ENCODE measurements around the gene KCNN4.
"Not testable (repeated sequence)": the region's sequence is repeated elsewhere in the genome, so short reads cannot be mapped to it uniquely, and the experiment has no call there.

KCNN4 gene

GRCh38 chr19:43765109-43765876, 15.5 kb downstream of the KCNN4 start:
- TF ChIP-seq CTCF (IDR thresholded peaks at IDR 0.05; ENCODE audit: insufficient read depth, low read depth, low read length, missing control alignments), result no peak
- DNase-seq (ENCODE audit: low read depth), result peak; percentile 98
- H3K4me3 ChIP-seq (ENCODE audit: low read length), result no peak overlapping the region

- H3K4me3 ChIP-seq (ENCODE audit: low read length); DNase-seq (ENCODE audit: low read depth): not testable (repeated sequence)
These were observed 16.1 kb downstream of the KCNN4 start for GRCh38 chr19:43764684-43765083.

GRCh38 chr19:43763473-43763939, 17.3 kb downstream of the KCNN4 start:
- no peak for TF ChIP-seq CTCF (IDR thresholded peaks at IDR 0.05; ENCODE audit: insufficient read depth, low read depth, low read length, missing control alignments)
- DNase-seq (ENCODE audit: low read depth), result peak; percentile 36
- no peak overlapping the region for H3K4me3 ChIP-seq (ENCODE audit: low read length)

- H3K4me3 ChIP-seq (ENCODE audit: low read length), result no peak overlapping the region
- no peak for TF ChIP-seq CTCF (IDR thresholded peaks at IDR 0.05; ENCODE audit: insufficient read depth, low read depth, low read length, missing control alignments)
- DNase-seq (ENCODE audit: low read depth), result no peak
These were observed 18.0 kb downstream of the KCNN4 start for GRCh38 chr19:43762814-43763213.

GRCh38 chr19:43760941-43761340, 19.8 kb downstream of the KCNN4 start:
- DNase-seq (ENCODE audit: low read depth), result no peak
- TF ChIP-seq CTCF (IDR thresholded peaks at IDR 0.05; ENCODE audit: insufficient read depth, low read depth, low read length, missing control alignments), result no peak
- no peak overlapping the region for H3K4me3 ChIP-seq (ENCODE audit: low read length)

GRCh38 chr19:43759515-43759914, 21.3 kb downstream of the KCNN4 start:
- DNase-seq (ENCODE audit: low read depth), result peak; percentile 98
- TF ChIP-seq CTCF (IDR thresholded peaks at IDR 0.05; ENCODE audit: insufficient read depth, low read depth, low read length, missing control alignments), result peak; percentile 63
- no peak overlapping the region for H3K4me3 ChIP-seq (ENCODE audit: low read length)

- TF ChIP-seq CTCF (IDR thresholded peaks at IDR 0.05; ENCODE audit: insufficient read depth, low read depth, low read length, missing control alignments), result no peak
- peak overlapping the region; percentile 85 for H3K4me3 ChIP-seq (ENCODE audit: low read length)
- DNase-seq (ENCODE audit: low read depth), result peak; percentile 69
These were observed 25.4 kb downstream of the KCNN4 start for GRCh38 chr19:43755256-43755801.

Measured in epithelial cell of esophagus (primary cell).